Forelimb muscle (tissue), 1 donor: ENCODE measurements around the gene CHRNA4. TPM values are rescaled to one million over a fixed set of nuclear protein-coding genes. Genes with fewer than 3 reads are reported as not detected.
"Not testable (repeated sequence)": the region's sequence is repeated elsewhere in the genome, so short reads cannot be mapped to it uniquely, and the experiment has no call there.

Experiments used
- DNase-seq: peaks from one replicate; pipeline ENCODE4 v3.0.0-alpha.2; 2013; ENCODE audit warnings: low read depth
- polyA plus RNA-seq: library from polyadenylated mRNA; unstranded; fragments of 120-200 nt; gene quantifications from one replicate; pipeline ENCODE4 v1.2.1, GENCODE V29; 2013; ENCODE audit not compliant: insufficient read length

CHRNA4 gene
- polyA plus RNA-seq, 1 donor = 0.46 TPM

GRCh38 chr20:63350196-63350595, 11.0 kb downstream of the CHRNA4 start:
- DNase-seq = no peak

GRCh38 chr20:63349516-63349895, 11.6 kb downstream of the CHRNA4 start:
- no peak for DNase-seq

GRCh38 chr20:63348828-63349515, 12.2 kb downstream of the CHRNA4 start:
- DNase-seq = no peak

- DNase-seq = no peak
These were observed 13.0 kb downstream of the CHRNA4 start for GRCh38 chr20:63347950-63348827.

- DNase-seq = no peak
These were observed 13.9 kb downstream of the CHRNA4 start for GRCh38 chr20:63347081-63347741.

GRCh38 chr20:63346131-63347080, 14.7 kb downstream of the CHRNA4 start:
- DNase-seq = no peak

- no peak for DNase-seq
These were observed 15.6 kb downstream of the CHRNA4 start for GRCh38 chr20:63345328-63346100.

GRCh38 chr20:63344616-63345327, 16.4 kb downstream of the CHRNA4 start:
- DNase-seq = no peak

- DNase-seq = no peak
These were observed 17.4 kb downstream of the CHRNA4 start for GRCh38 chr20:63343460-63344445.

GRCh38 chr20:63342561-63343459, 18.3 kb downstream of the CHRNA4 start:
- DNase-seq = no peak

- not testable (repeated sequence) for DNase-seq
These were observed 20.9 kb downstream of the CHRNA4 start for GRCh38 chr20:63340158-63340688.

- not testable (repeated sequence) for DNase-seq
These were observed 21.7 kb downstream of the CHRNA4 start for GRCh38 chr20:63339154-63340094.

- no peak for DNase-seq
These were observed 23.2 kb downstream of the CHRNA4 start for GRCh38 chr20:63337786-63338420.

GRCh38 chr20:63336232-63336752, 24.9 kb downstream of the CHRNA4 start:
- DNase-seq = no peak

GRCh38 chr20:63335711-63336110, 25.4 kb downstream of the CHRNA4 start:
- no peak for DNase-seq
